PC-3 (cell line): ENCODE measurements around the gene MRLN.
"Not testable (repeated sequence)": the region's sequence is repeated elsewhere in the genome, so short reads cannot be mapped to it uniquely, and the experiment has no call there.

Experiments
- EZH2 ChIP-seq: fragments of 300-600 bp; sonication (generic); IDR thresholded peaks from one replicate; pipeline ENCODE4 v1.6.1; 2017; ENCODE audit warnings: antibody characterized with exemption, mild to moderate bottlenecking, low read length; ENCODE audit not compliant: unreplicated experiment
- EZH2phosphoT487 ChIP-seq: fragments of 300-600 bp; sonication (generic); IDR thresholded peaks from 2 replicates; pipeline ENCODE4 v1.6.1; 2018; ENCODE audit warnings: mild to moderate bottlenecking, antibody characterized with exemption, low read length, borderline replicate concordance
- TF ChIP-seq, protein P1 (sequence below): fragments of 300-600 bp; sonication (generic); conservative IDR thresholded peaks from 2 replicates; pipeline ENCODE4 v1.5.1; 2017; ENCODE audit warnings: antibody characterized with exemption, low read depth, mild to moderate bottlenecking, low read length

DNA sequence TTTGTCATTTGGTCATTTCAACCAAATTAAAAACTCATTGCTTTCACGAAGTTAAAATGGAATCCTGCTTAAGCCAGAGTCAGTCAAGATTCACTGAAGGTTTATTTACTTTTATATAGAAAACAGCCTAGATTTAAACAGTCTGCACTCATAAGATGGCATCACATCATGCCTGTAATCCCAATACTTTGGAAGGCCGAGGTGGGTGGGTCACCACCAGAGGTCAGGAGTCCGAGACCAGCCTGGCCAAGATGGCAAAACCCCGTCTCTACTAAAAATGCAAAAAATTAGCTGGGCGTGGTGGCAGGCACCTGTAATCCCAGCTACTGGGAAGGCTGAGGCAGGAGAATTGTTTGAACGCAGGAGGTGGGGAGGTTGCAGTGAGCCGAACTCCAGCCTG lies 33.8 kb upstream of the MRLN start:
- TF ChIP-seq, protein P1, sequence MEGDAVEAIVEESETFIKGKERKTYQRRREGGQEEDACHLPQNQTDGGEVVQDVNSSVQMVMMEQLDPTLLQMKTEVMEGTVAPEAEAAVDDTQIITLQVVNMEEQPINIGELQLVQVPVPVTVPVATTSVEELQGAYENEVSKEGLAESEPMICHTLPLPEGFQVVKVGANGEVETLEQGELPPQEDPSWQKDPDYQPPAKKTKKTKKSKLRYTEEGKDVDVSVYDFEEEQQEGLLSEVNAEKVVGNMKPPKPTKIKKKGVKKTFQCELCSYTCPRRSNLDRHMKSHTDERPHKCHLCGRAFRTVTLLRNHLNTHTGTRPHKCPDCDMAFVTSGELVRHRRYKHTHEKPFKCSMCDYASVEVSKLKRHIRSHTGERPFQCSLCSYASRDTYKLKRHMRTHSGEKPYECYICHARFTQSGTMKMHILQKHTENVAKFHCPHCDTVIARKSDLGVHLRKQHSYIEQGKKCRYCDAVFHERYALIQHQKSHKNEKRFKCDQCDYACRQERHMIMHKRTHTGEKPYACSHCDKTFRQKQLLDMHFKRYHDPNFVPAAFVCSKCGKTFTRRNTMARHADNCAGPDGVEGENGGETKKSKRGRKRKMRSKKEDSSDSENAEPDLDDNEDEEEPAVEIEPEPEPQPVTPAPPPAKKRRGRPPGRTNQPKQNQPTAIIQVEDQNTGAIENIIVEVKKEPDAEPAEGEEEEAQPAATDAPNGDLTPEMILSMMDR: not testable (repeated sequence)
- not testable (repeated sequence) for TF ChIP-seq EZH2, EZH2phosphoT487
